A673 (cell line): ENCODE measurements around the gene PDE11A. TPM values are rescaled to one million over a fixed set of nuclear protein-coding genes. Genes with fewer than 3 reads are reported as not detected.

ENCODE experiments used
- BruUV-seq: library from RNA; stranded (reverse); fragments of 400-500 nt; replicated peaks from 2 replicates; lab custom pipeline; 2021; lab: Mats Ljungman, UMichigan
- CTCF ChIA-PET: fragments of 300-600 bp; sonication (Branson Sonifier 250); formaldehyde crosslinking; loops from one replicate; lab custom pipeline; 2022; ENCODE audit warnings: antibody characterized with exemption; lab: Charles Lee
- POLR2A ChIA-PET: fragments of 300-600 bp; sonication (Branson Sonifier 250); formaldehyde crosslinking; loops from one replicate; lab custom pipeline; 2022; ENCODE audit warnings: antibody characterized with exemption; ENCODE audit not compliant: low non-redundant PET; lab: Charles Lee
- DNase-seq: peaks from one replicate; pipeline ENCODE4 v3.0.0-alpha.2; 2015; ENCODE audit warnings: low spot score
- H3K27ac ChIP-seq: fragments of 200-600 bp; sonication (generic); 2 replicates; pipeline ENCODE4 v1.5.1; 2016; ENCODE audit warnings: mixed run types, low read depth, mild to moderate bottlenecking, mixed read lengths, antibody characterized with exemption, low read length; ENCODE audit not compliant: poor library complexity, severe bottlenecking
- H3K27me3 ChIP-seq: fragments of 200-600 bp; sonication (generic); replicated peaks from 2 replicates; pipeline ENCODE4 v1.6.1; 2017; ENCODE audit warnings: mixed run types, low read depth, mild to moderate bottlenecking, mixed read lengths, antibody characterized with exemption, low read length; ENCODE audit not compliant: insufficient read depth, poor library complexity
- H3K36me3 ChIP-seq: fragments of 200-600 bp; sonication (generic); 2 replicates; pipeline ENCODE4 v1.6.1; 2016; ENCODE audit warnings: mixed run types, mild to moderate bottlenecking, mixed read lengths, antibody characterized with exemption, low read length; ENCODE audit not compliant: insufficient read depth, poor library complexity, severe bottlenecking
- H3K4me1 ChIP-seq: fragments of 200-600 bp; sonication (generic); 2 replicates; pipeline ENCODE4 v1.6.1; 2017; ENCODE audit warnings: mixed run types, mild to moderate bottlenecking, mixed read lengths, antibody characterized with exemption, low read length; ENCODE audit not compliant: insufficient read depth, poor library complexity, severe bottlenecking
- H3K4me3 ChIP-seq: fragments of 200-600 bp; sonication (generic); 2 replicates; pipeline ENCODE4 v1.5.1; 2016; ENCODE audit warnings: low read depth, mixed run types, mild to moderate bottlenecking, mixed read lengths, low read length; ENCODE audit not compliant: poor library complexity, severe bottlenecking
- H3K9me3 ChIP-seq: fragments of 200-600 bp; sonication (generic); 2 replicates; pipeline ENCODE4 v1.6.1; 2016; ENCODE audit warnings: mixed run types, low read depth, mild to moderate bottlenecking, mixed read lengths, antibody characterized with exemption, low read length; ENCODE audit not compliant: poor library complexity, severe bottlenecking
- EZH2 ChIP-seq: fragments of 200-600 bp; sonication (generic); IDR thresholded peaks from 2 replicates; pipeline ENCODE4 v1.6.1; 2017; ENCODE audit warnings: borderline replicate concordance, low read depth, mild to moderate bottlenecking, mixed read lengths, antibody characterized with exemption, low read length; ENCODE audit not compliant: poor library complexity, severe bottlenecking
- intact Hi-C: fragments of 100-400 bp; cut with micrococcal nuclease; formaldehyde crosslinking; loops from one replicate; pipeline ENCODE4 v1.10.0; 2022; ENCODE audit not compliant: unreplicated experiment
- total RNA-seq: library from RNA; stranded (reverse); gene quantifications from 2 replicates; pipeline ENCODE4 v1.2.3, GENCODE V29; 2021
- TF ChIP-seq, protein P1 (sequence below): fragments of 300-800, 200-600 bp; sonication (generic); conservative IDR thresholded peaks from 2 replicates; pipeline ENCODE4 v1.5.1; 2017; ENCODE audit warnings: low read depth, mild to moderate bottlenecking, antibody characterized with exemption, low read length, moderate library complexity, mixed read lengths

The PDE11A gene
- total RNA-seq, 1 experiment from 2014 or later = not detected

DNA sequence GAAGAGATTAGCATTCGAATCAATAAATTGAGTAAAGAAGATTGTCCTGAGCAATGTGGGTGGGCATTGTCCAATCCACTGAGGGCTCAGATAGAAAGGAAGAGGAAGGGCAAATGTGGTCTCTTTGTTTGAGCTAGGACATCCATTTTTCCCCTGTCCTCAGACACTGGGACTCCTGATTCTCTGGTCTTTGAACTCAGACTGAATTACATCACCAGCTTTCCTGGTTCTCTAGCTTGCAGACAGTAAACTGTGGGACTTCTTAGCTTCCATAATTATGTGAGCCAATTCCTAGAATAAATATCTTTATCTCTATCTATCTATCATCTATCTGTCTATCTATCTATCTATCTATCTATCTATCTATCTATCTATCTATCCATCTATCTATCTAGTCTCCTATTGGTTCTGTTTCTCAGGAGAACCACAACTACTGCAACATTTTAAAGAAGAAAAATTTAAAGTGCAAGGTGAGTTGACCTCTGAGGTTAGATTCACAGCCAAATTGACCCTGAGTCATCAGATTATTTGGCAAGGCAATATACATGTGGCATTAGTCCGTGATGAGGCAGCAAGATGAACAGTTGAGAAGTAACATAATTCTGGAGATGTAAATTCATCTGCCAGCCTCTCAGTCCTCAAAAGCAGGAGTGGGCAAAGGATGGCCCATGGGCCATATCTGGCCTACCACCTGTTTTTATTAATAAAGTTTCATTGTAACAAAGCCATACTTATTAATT, 191.4 kb downstream of the PDE11A start:
- ChIA-PET POLR2A (interaction anchor here (0.6 kb wide), 1 partner anchor 221 kb away, joined by 3 read pairs; no protein-coding TSS in a partner anchor), CTCF (no interaction called here)
- Histone ChIP-seq H3K4me1 (no peaks in the 10 kb centered on the region), H3K9me3 (no peaks in the 10 kb centered on the region), H3K27ac (no peak overlapping the region), H3K4me3 (no peak overlapping the region), H3K36me3 (no peaks in the 10 kb centered on the region), H3K27me3 (no peaks in the 10 kb centered on the region)
- BruUV-seq = no TSS peak
- TF ChIP-seq EZH2 = no peak
- TF ChIP-seq, protein P1, sequence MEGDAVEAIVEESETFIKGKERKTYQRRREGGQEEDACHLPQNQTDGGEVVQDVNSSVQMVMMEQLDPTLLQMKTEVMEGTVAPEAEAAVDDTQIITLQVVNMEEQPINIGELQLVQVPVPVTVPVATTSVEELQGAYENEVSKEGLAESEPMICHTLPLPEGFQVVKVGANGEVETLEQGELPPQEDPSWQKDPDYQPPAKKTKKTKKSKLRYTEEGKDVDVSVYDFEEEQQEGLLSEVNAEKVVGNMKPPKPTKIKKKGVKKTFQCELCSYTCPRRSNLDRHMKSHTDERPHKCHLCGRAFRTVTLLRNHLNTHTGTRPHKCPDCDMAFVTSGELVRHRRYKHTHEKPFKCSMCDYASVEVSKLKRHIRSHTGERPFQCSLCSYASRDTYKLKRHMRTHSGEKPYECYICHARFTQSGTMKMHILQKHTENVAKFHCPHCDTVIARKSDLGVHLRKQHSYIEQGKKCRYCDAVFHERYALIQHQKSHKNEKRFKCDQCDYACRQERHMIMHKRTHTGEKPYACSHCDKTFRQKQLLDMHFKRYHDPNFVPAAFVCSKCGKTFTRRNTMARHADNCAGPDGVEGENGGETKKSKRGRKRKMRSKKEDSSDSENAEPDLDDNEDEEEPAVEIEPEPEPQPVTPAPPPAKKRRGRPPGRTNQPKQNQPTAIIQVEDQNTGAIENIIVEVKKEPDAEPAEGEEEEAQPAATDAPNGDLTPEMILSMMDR = no peak
- DNase-seq = no peak
- intact Hi-C loops = no loop called here

DNA sequence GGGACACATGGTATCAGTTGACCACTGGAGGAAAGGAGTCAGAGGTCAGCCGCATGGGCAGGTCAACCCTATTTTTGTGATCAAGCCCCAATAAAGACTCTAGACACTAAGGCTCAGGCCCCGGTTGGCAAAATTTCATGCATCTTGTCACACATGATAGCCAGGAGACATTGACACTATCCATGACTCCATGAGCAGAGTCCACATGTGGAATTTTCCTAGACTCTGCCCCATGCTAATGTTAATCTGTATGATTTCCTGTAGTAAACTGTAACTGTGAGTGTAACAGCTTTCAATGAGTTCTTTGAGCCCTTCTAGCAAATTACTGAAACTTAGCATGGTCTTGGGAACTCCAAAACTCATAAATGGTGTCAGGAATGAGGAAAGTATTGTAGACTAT, 192.3 kb downstream of the PDE11A start:
- no peak overlapping the region for H3K4me3 ChIP-seq
- no peaks in the 10 kb centered on the region for H3K27me3 ChIP-seq
- BruUV-seq = no TSS peak
- no peaks in the 10 kb centered on the region for H3K36me3 ChIP-seq
- H3K4me1 ChIP-seq = no peaks in the 10 kb centered on the region
- intact Hi-C loops = no loop called here
- DNase-seq = no peak
- POLR2A ChIA-PET = no interaction called here
- no peak overlapping the region for H3K27ac ChIP-seq
- TF ChIP-seq, protein P1 = no peak
- TF ChIP-seq EZH2 = no peak
- CTCF ChIA-PET = no interaction called here
- no peaks in the 10 kb centered on the region for H3K9me3 ChIP-seq

DNA sequence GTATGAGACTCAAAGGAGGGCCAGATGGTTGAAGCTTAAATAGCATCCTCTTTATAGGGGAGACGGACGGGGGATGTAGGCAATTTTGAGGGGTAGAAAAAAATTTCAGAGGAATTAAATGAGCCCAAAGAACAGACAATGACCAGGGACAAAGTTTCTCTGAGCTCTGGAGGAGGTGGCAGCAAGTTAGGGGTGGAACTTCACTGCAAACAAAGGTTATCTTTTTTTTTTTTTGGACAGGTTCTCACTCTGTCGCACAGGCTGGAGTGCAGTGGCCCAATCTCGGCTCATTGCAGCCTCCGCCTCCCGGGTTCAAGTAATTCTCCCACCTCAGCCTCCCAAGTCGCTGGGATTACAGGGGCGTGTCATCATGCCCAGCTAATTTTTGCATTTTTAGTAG, 195.6 kb downstream of the PDE11A start:
- ChIA-PET CTCF (no interaction called here), POLR2A (no interaction called here)
- no peak overlapping the region for H3K27ac ChIP-seq
- no peaks in the 10 kb centered on the region for H3K27me3 ChIP-seq
- intact Hi-C loops = no loop called here
- no peaks in the 10 kb centered on the region for H3K4me1 ChIP-seq
- no peaks in the 10 kb centered on the region for H3K9me3 ChIP-seq
- no peak overlapping the region for H3K4me3 ChIP-seq
- no peaks in the 10 kb centered on the region for H3K36me3 ChIP-seq
- no TSS peak for BruUV-seq
- no peak for TF ChIP-seq EZH2
- TF ChIP-seq, protein P1 = no peak
- DNase-seq = no peak
